ENCODE measurements around the gene NDFIP1.

DNA sequence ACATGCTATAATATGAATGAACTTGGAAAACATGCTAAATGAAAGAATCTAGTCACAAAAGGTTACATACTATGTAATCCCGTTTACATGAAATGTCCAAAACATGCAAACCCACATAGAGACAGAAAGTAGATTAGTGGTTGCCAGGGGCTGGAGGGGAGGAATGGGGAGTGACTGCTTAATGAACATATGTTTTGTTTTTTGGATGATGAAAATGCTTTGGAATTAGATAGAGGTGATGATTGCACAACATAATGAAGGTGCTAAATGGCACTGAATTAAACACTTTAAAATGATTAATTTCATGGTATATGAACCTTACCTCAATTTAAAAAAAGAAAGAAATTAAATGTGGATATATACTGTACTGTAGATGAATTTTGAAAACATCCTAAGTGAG is 17.6 kb upstream of the NDFIP1 start:
- TF ChIP-seq CTCF (conservative IDR thresholded peaks at IDR 0.05), result no peak
- no peak for TF ChIP-seq EZH2 (IDR thresholded peaks at IDR 0.05; ENCODE audit: low read depth)
